ES-I3 (cell line): ENCODE results near the gene RNF186.

Experiments
- H3K36me3 ChIP-seq: 2 replicates; pipeline ENCODE4 v1.6.1; 2013; ENCODE audit warnings: mild to moderate bottlenecking, low read length, control low read depth, moderate library complexity; ENCODE audit not compliant: insufficient read depth
- H3K4me1 ChIP-seq: 2 replicates; pipeline ENCODE4 v1.6.1; 2013; ENCODE audit warnings: mild to moderate bottlenecking, control low read depth, low read length; ENCODE audit not compliant: insufficient read depth
- H3K9ac ChIP-seq: 2 replicates; pipeline ENCODE4 v1.6.1; 2013; ENCODE audit warnings: low read depth, mild to moderate bottlenecking, low read length, moderate library complexity
- H3K9me3 ChIP-seq: 2 replicates; pipeline ENCODE4 v1.6.1; 2013; ENCODE audit warnings: mild to moderate bottlenecking, low read length, moderate library complexity; ENCODE audit not compliant: control insufficient read depth, insufficient read depth

RNF186 gene

DNA sequence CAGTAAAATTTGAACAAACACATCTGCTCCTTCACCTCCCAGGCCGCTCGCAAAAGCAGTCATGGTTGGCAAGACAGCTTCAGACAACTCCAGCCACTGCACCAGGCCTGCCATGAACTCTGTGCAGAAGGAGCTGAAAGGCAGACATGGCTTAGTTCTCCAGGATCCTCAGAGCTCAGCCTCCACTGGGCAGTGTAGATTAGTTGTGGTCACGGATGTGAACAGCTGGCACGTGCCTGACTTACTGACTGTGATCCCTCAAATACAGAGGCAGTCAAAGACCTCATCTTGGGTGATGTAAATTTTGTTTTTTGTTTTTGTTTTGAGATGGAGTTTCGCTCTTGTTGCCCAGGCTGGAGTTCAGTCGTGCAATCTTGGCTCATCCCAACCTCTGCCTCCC lies 43.7 kb downstream of the RNF186 start:
- H3K36me3 ChIP-seq: no peaks in the 10 kb centered on the region
- peaks cover 21% of the 10 kb centered on the region for H3K4me1 ChIP-seq
- H3K9me3 ChIP-seq: no peaks in the 10 kb centered on the region
- H3K9ac ChIP-seq: no peak overlapping the region

DNA sequence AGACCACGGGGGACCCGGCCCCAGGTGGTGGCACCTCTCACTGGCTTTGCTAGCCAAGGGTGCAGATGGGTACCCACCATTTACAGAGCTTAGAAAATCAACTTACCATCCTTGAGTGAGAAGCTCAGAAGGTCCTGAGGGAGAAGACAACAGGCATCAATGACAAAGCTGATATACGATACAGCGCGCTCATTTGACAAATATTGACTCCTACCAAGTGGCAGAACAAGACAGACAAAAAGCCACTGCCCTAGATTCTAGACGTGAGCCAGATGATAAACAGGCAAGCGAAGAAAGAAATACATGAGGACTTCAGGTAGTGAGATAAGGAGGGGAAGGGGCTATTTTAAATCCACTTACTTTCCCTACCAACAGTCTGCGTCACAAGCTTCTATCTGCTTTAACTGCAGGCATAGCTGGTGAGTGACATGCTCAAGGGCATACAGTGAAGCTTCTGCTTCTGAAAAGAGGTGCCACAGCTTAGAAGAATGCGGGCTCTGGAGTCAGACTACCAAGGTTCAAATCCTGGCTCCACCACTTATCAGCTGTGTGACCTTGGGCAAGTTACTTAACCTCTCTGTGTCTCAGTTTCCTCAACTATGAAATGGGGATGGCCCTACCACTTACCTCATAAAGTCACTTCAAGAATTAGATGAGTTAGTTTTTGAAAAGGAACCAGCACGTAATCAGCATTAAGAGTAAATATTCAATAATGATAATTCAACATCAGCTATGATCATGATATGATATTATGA lies 44.5 kb downstream of the RNF186 start:
- Histone ChIP-seq H3K36me3 (no peaks in the 10 kb centered on the region), H3K9me3 (no peaks in the 10 kb centered on the region), H3K4me1 (peaks cover 29% of the 10 kb centered on the region), H3K9ac (no peak overlapping the region)

DNA sequence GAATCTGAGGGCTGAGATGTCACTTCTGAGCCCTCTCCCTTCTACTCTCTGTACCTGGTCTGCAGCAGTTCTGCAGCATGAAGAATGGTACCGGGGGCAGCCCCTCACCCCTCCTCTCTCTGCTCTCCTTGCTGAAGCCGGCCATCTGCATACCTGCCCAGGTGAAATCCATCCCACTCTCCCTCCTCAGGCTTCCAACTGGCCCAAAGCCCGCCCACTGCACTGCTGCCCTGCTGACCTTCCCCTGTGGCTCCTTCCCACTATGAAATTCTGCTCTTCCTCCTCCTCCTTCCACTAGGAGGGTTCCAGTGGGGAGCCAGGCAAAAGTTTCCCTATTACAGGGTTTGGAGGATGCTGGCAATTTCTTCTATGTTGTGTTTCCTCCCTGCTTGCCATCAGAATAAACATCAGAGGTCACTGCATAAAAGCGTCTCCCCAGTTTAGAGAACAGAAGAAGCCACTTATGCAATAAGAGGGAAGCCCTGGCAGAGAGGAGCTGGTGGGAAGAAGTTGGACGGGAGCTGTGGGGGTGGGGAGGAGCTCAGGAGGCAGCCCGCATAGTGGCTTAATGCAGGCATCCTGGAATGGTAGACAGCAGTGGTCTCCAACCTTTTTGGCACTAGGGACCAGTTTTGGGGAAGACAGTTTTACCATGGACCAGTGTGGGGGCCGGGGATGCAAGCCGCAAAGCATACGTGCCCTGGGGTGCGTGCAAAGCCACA lies 45.7 kb downstream of the RNF186 start:
- no peak overlapping the region for H3K9ac ChIP-seq
- peaks cover 38% of the 10 kb centered on the region for H3K4me1 ChIP-seq
- no peaks in the 10 kb centered on the region for H3K36me3 ChIP-seq
- H3K9me3 ChIP-seq: no peaks in the 10 kb centered on the region

DNA sequence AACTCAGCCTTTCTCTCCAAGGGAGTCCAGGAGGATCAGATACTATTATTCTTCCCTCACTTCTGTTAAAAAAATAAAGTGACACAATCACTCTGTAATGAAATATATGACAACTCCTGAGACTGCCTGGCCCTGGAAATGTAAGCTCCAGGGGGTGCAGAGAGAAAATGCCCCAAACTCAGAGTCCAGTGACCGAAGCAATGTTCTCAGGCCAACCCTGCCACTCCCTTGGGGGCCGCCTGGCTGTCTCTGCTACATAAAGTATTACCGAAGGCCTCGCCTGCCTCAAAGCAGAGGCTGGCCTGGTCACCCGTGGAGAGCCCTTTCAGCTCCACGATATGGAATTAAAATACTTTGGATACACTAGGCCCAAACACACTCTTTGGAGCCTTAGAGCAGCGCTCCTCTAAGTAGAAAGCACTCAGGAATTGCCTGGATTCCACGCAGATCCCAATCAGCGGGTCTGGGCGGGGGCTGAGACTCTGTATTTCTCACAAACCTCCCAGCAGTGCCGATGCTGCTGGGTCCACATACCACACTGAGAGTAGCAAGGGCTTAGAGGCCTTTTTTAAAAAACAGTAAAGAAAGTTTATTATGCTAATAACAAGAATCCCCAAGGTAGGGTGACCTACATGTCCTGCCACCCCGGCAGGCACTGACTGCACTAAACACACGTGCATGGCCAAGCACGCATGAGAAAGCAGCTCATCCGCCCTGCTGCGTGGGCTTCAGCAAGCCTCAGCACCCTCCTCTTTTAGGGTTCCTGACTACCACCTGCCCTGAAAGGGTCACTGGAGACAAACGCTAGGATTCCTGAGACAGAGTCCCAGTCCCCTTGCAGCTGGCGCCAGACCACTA lies 46.5 kb downstream of the RNF186 start:
- no peaks in the 10 kb centered on the region for H3K9me3 ChIP-seq
- H3K36me3 ChIP-seq: no peaks in the 10 kb centered on the region
- H3K9ac ChIP-seq: no peak overlapping the region
- peaks cover 38% of the 10 kb centered on the region for H3K4me1 ChIP-seq

DNA sequence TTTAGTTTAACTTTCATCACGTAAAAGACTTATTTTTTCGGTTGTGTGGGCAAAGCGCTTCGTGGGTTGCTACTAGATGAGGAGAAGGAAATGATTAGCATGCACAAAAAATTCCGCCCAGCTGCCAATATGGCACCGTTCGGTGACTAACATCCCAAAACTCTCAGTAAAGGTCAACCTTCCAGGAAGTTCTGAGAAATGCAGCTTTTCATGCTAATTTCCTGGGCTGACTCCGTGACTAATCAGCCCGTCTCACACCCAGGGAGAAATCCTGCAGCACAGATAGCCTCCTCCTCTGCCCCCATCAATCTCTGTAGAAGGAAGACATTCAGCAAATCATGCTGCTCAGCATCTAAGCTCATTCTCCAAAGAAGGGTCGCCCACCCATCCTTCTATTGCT lies 49.5 kb downstream of the RNF186 start:
- Histone ChIP-seq H3K36me3 (no peaks in the 10 kb centered on the region), H3K9me3 (no peaks in the 10 kb centered on the region), H3K4me1 (peaks cover 38% of the 10 kb centered on the region), H3K9ac (no peak overlapping the region)

DNA sequence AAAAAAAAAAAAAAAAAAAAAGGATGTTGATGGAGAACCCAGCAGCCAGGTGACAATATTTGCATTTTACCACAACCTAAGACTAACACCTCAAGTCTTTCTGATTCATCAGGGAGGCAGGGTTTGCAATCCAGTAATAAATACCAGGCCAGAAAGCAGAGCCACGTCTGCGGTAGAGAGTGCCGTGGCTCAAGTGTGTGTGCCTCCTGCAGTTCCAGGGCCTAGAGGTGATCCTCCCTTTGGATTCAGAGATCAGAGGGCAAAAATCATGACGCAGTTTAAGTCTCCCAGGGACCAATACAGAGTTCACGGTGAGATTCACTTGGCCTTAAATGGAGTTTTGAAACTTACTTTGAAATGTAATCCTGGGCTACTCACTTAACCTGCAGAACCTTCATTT lies 50.2 kb downstream of the RNF186 start:
- peaks cover 37% of the 10 kb centered on the region for H3K4me1 ChIP-seq
- no peak overlapping the region for H3K9ac ChIP-seq

More for the DNA sequence above, 50.2 kb downstream of the RNF186 start:
- no peaks in the 10 kb centered on the region for H3K36me3 ChIP-seq
- H3K9me3 ChIP-seq: no peaks in the 10 kb centered on the region
